CD14-positive monocyte (primary cell): ENCODE measurements around the gene PRTN3. TPM values are rescaled to one million over a fixed set of nuclear protein-coding genes. Genes with fewer than 3 reads are reported as not detected.

Experiments
- DNase-seq, 3 donors: peaks; one replicate each; pipeline ENCODE4 v3.0.0-alpha.2; 2011 to 2022
- H2AFZ ChIP-seq: 2 replicates; pipeline ENCODE4 v1.6.0; 2012; ENCODE audit warnings: mild to moderate bottlenecking, low read depth, low read length, inconsistent platforms; ENCODE audit not compliant: insufficient read depth, poor library complexity, severe bottlenecking
- H3K27ac ChIP-seq, 2 donors: 1 replicate in 1 of 2; 2 replicates in 1 of 2; pipeline ENCODE4 v1.5.1; 2012 to 2013; ENCODE audit warnings: low read length in 2 of 2, control low read depth in 1 of 2, inconsistent platforms in 1 of 2, low read depth in 1 of 2, mild to moderate bottlenecking in 1 of 2
- H3K27me3 ChIP-seq, 2 donors: one replicate each; pipeline versions ENCODE4 v1.6.0 to v1.6.1; 2011 to 2013; ENCODE audit warnings: low read length in 2 of 2; ENCODE audit not compliant: control insufficient read depth in 2 of 2, insufficient read depth in 2 of 2
- H3K36me3 ChIP-seq, 2 donors: replicated peaks in 1 of 2; 1 replicate in 1 of 2; 2 replicates in 1 of 2; pipeline versions ENCODE4 v1.5.1 to v1.6.1; 2012 to 2013; ENCODE audit warnings: low read length in 2 of 2, control low read depth in 1 of 2, inconsistent platforms in 1 of 2, mild to moderate bottlenecking in 1 of 2; ENCODE audit not compliant: insufficient read depth in 2 of 2, control insufficient read depth in 1 of 2
- H3K4me1 ChIP-seq, 2 donors: 1 replicate in 1 of 2; 2 replicates in 1 of 2; pipeline versions ENCODE4 v1.5.1 to v1.6.1; 2012 to 2013; ENCODE audit warnings: low read length in 2 of 2, control low read depth in 1 of 2, inconsistent platforms in 1 of 2, mild to moderate bottlenecking in 1 of 2, moderate library complexity in 1 of 2; ENCODE audit not compliant: insufficient read depth in 2 of 2, control insufficient read depth in 1 of 2
- H3K4me2 ChIP-seq: replicated peaks from 2 replicates; pipeline ENCODE3; 2012; ENCODE audit warnings: low read length, moderate library complexity, mild to moderate bottlenecking; ENCODE audit not compliant: poor library complexity, severe bottlenecking; ENCODE audit errors: extremely low read depth
- H3K4me3 ChIP-seq, 3 experiments: fragments of 200-600 bp in 1 of 3; sonication (generic) in 1 of 3; replicated peaks in 1 of 3; 1 replicate in 2 of 3; 2 replicates in 1 of 3; pipeline ENCODE4 v1.5.1; 2011 to 2013; ENCODE audit warnings: low read length in 3 of 3, mild to moderate bottlenecking in 3 of 3, control low read depth in 2 of 3, low read depth in 2 of 3, inconsistent platforms in 1 of 3, moderate library complexity in 1 of 3
- H3K79me2 ChIP-seq: 2 replicates; pipeline ENCODE4 v1.6.0; 2012; ENCODE audit warnings: mild to moderate bottlenecking, control low read depth, inconsistent platforms, low read length, moderate library complexity; ENCODE audit not compliant: insufficient read depth
- H3K9ac ChIP-seq: 2 replicates; pipeline ENCODE4 v1.6.0; 2017; ENCODE audit warnings: low read length, mild to moderate bottlenecking; ENCODE audit not compliant: insufficient read depth, poor library complexity, severe bottlenecking
- H3K9me3 ChIP-seq, 2 donors: replicated peaks in 1 of 2; 1 replicate in 1 of 2; 2 replicates in 1 of 2; pipeline versions ENCODE4 v1.5.1 to v1.6.1; 2012 to 2013; ENCODE audit warnings: low read length in 2 of 2, control low read depth in 1 of 2; ENCODE audit not compliant: control insufficient read depth in 1 of 2, insufficient read depth in 1 of 2
- H4K20me1 ChIP-seq: 2 replicates; pipeline ENCODE4 v1.6.0; 2012; ENCODE audit warnings: mild to moderate bottlenecking, low read length, control low read depth, moderate library complexity; ENCODE audit not compliant: insufficient read depth
- H3K27ac Mint-ChIP-seq, 7 donors: one replicate each; pipeline ENCODE4 v1.8.0; 2020; ENCODE audit warnings: mild to moderate bottlenecking in 7 of 7, mixed read lengths in 7 of 7, moderate library complexity in 6 of 7, inconsistent platforms in 2 of 7
- H3K27me3 Mint-ChIP-seq, 3 donors: one replicate each; pipeline ENCODE4 v1.8.0; 2021 to 2022; ENCODE audit warnings: low read depth in 3 of 3, mild to moderate bottlenecking in 3 of 3, mixed read lengths in 3 of 3, moderate library complexity in 3 of 3, inconsistent platforms in 1 of 3
- H3K36me3 Mint-ChIP-seq, 2 donors: one replicate each; pipeline ENCODE4 v1.8.0; 2020; ENCODE audit warnings: mixed read lengths in 2 of 2, inconsistent platforms in 1 of 2, mild to moderate bottlenecking in 1 of 2
- H3K4me1 Mint-ChIP-seq: one replicate; pipeline ENCODE4 v1.8.0; 2020; ENCODE audit warnings: mild to moderate bottlenecking, mixed read lengths
- H3K4me3 Mint-ChIP-seq, 2 donors: one replicate each; pipeline ENCODE4 v1.8.0; 2020; ENCODE audit warnings: mild to moderate bottlenecking in 2 of 2, mixed read lengths in 2 of 2, moderate library complexity in 1 of 2
- H3K9me3 Mint-ChIP-seq, 7 donors: one replicate each; pipeline ENCODE4 v1.8.0; 2020 to 2022; ENCODE audit warnings: mixed read lengths in 7 of 7, mild to moderate bottlenecking in 6 of 7, moderate library complexity in 6 of 7, inconsistent platforms in 2 of 7
- WGBS: methylation state at CpG from one replicate; pipeline ENCODE4 v1.1.5; 2013; ENCODE audit warnings: missing lambda C conversion rate; ENCODE audit not compliant: insufficient coverage; 5-methylcytosine and 5-hydroxymethylcytosine counted together
- intact Hi-C, 2 donors: fragments of 100-400 bp; cut with micrococcal nuclease; formaldehyde crosslinking; loops; one replicate each; pipeline versions ENCODE4 v1.15.0 to v1.15.1; 2023
- polyA plus RNA-seq, 3 donors: library from polyadenylated mRNA; depleted of rRNA in 1 of 3; unstranded in 2 of 3; stranded (reverse) in 1 of 3; fragments of 300-500 nt in 2 of 3; fragments of >200 nt in 1 of 3; fragmentation: Illumina TruSeq in 2 of 3; gene quantifications; 1 replicate in 2 of 3; 2 replicates in 1 of 3; pipeline ENCODE4 v1.2.3, GENCODE V29; 2012 to 2021
- TF ChIP-seq, protein P1 (sequence below): fragments of 200-600 bp; IDR thresholded peaks from one replicate; pipeline ENCODE4 v1.8.0; 2022; ENCODE audit warnings: antibody characterized with exemption, mild to moderate bottlenecking

The PRTN3 gene
- polyA plus RNA-seq, 3 donors: 0.11 TPM; not detected in 2

DNA sequence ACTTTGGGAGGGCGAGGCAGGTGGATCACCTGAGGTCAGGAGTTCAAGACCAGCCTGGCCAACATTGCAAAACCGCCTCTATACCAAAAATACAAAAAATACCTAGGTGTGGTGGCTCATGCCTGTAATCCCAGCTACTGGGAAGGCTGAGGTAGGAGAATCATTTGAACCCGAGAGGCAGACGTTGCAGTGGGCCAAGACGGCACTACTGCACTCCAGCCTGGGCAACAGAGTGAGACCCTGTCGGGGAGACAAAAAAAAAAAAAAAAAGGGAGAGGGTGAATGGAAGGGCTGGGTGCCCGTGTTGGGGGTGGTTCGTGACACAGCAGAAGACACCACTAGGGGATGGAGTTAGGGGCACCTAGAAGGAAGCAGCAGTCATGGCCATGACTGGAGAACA is 29.5 kb downstream of the PRTN3 start:
- TF ChIP-seq, protein P1, sequence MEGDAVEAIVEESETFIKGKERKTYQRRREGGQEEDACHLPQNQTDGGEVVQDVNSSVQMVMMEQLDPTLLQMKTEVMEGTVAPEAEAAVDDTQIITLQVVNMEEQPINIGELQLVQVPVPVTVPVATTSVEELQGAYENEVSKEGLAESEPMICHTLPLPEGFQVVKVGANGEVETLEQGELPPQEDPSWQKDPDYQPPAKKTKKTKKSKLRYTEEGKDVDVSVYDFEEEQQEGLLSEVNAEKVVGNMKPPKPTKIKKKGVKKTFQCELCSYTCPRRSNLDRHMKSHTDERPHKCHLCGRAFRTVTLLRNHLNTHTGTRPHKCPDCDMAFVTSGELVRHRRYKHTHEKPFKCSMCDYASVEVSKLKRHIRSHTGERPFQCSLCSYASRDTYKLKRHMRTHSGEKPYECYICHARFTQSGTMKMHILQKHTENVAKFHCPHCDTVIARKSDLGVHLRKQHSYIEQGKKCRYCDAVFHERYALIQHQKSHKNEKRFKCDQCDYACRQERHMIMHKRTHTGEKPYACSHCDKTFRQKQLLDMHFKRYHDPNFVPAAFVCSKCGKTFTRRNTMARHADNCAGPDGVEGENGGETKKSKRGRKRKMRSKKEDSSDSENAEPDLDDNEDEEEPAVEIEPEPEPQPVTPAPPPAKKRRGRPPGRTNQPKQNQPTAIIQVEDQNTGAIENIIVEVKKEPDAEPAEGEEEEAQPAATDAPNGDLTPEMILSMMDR: no peak
- Histone ChIP-seq H3K27ac (no peak overlapping the region), H3K36me3 (peaks cover 10 to 23% of the 10 kb centered on the region in 2 donors), H3K9me3 (no peaks in the 10 kb centered on the region), H3K79me2 (no peaks in the 10 kb centered on the region), H4K20me1 (peaks cover 49% of the 10 kb centered on the region), H3K4me2 (no peak overlapping the region), H3K4me1 (peaks cover 8 to 10% of the 10 kb centered on the region in 2 donors), H3K27me3 (peaks cover 0 to 11% of the 10 kb centered on the region in 2 donors), H2AFZ (no peak overlapping the region), H3K9ac (no peak overlapping the region), H3K4me3 (no peak overlapping the region)
- peaks cover 0 to 5% (median 2%) of the 10 kb centered on the region in 3 donors for H3K27me3 Mint-ChIP-seq
- H3K27ac Mint-ChIP-seq: peak overlapping the region in 2 of 7 donors; percentile 23 to 75
- H3K36me3 Mint-ChIP-seq: peaks cover 31 to 52% of the 10 kb centered on the region in 2 donors
- intact Hi-C loops: no loop called here
- no peaks in the 10 kb centered on the region for H3K9me3 Mint-ChIP-seq
- no peak overlapping the region for H3K4me3 Mint-ChIP-seq
- DNase-seq: no peak
- 96% methylated on average over 5 of the region's 8 CpGs for WGBS
- H3K4me1 Mint-ChIP-seq: peaks cover 6% of the 10 kb centered on the region

DNA sequence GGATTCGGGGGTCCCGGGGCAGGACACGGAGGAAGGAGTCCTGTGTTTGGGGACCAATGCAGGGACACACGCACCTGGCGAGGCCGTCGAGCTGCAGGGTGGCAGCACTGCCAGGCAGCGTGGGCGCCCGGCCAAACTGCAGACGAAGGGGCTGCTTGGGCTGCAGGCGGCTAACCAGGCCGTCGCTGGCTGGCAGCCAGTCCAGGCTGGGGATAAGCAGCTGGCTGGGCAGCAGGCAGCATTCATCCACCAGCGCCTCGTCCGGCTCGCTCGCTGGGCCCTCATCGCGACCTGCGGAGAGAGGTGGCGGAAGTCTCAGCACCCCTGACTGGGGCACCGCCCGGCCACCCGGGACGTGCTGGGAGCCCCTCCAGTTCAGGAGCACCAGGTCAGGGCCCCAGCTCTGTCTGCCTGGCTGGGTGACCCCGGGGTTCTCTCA is 30.2 kb downstream of the PRTN3 start:
- Histone ChIP-seq H3K9ac (no peak overlapping the region), H2AFZ (no peak overlapping the region), H4K20me1 (peaks cover 44% of the 10 kb centered on the region), H3K4me2 (no peak overlapping the region), H3K9me3 (no peaks in the 10 kb centered on the region), H3K27ac (no peak overlapping the region), H3K36me3 (peaks cover 10 to 29% of the 10 kb centered on the region in 2 donors), H3K27me3 (peaks cover 0 to 6% of the 10 kb centered on the region in 2 donors), H3K4me3 (no peak overlapping the region), H3K79me2 (no peaks in the 10 kb centered on the region), H3K4me1 (peaks cover 8 to 10% of the 10 kb centered on the region in 2 donors)
- Mint-ChIP-seq H3K4me3 (no peak overlapping the region), H3K36me3 (peaks cover 33 to 55% of the 10 kb centered on the region in 2 donors), H3K4me1 (peaks cover 6% of the 10 kb centered on the region), H3K27ac (no peak overlapping the region), H3K27me3 (peaks cover 0 to 3% (median 2%) of the 10 kb centered on the region in 3 donors), H3K9me3 (no peaks in the 10 kb centered on the region)
- DNase-seq: no peak
- TF ChIP-seq, protein P1: no peak
- intact Hi-C loops: no loop called here
- 98% methylated on average over 27 of the region's 28 CpGs for WGBS
